ENCODE results near the gene CCDC141. TPM values are rescaled to one million over a fixed set of nuclear protein-coding genes. Genes with fewer than 3 reads are reported as not detected.

The CCDC141 gene
- total and polyA plus RNA-seq, 4 donors = 2.1 to 48.1 (median 14.6) TPM

DNA sequence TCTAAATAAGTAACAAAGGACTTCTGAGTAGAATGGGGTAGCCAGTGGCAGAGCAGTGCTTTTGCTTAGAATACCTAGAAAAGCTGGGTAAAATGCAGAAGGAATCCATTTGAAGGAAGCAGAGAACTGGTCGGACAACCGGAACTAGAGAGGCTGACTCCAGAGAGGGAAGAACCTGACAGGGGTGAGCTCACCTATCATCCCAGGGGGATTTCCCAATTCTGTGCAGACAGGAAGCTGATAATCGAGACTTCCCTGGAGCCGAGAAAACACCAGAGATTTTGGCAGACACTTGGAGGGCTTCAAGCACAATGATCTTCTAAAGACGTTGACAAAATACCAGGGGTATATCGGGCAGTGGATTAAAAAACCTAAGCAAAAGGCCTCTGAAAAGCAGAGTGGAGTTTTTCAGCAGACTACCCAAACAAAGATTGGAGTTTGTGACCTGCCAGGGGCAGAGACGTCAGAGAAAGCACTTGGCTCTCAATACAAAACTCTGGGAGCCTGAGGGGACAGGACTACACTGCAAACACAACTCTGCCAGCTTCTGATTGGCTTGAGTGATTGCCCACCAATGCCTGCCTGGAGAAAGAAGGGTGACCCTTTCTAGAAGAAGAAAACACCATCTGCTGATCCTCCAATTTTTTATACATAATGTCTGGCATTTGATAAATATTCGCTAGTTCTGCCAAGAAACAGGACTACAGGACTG is 175.3 kb downstream of the CCDC141 start:
- Histone ChIP-seq H3K9me3 (ENCODE audit: control insufficient read depth in 4 of 4, insufficient read depth in 3 of 4, low read length in 3 of 4) (no peaks in the 10 kb centered on the region), H3K27ac (ENCODE audit: low read depth in 1 of 2, low read length in 1 of 2) (peak overlapping the region in 1 of 2 donors; percentile 68), H3K36me3 (ENCODE audit: control insufficient read depth in 4 of 4, insufficient read depth in 4 of 4, low read length in 4 of 4) (peaks cover 0 to 1% (median 0%) of the 10 kb centered on the region in 4 donors), H3K4me3 (no peak overlapping the region), H3K27me3 (ENCODE audit: control insufficient read depth in 3 of 3, insufficient read depth in 3 of 3, low read length in 2 of 3) (no peaks in the 10 kb centered on the region), H3K9ac (ENCODE audit: insufficient read depth in 1 of 2, low read length in 2 of 2) (no peak overlapping the region), H3K4me1 (ENCODE audit: control insufficient read depth in 5 of 5, insufficient read depth in 5 of 5, low read length in 5 of 5) (no peaks in the 10 kb centered on the region)
- ATAC-seq (ENCODE audit: insufficient read depth, low FRiP score) (no peak), DNase-seq (no peak)
- no peak for TF ChIP-seq CTCF (IDR thresholded peaks at IDR 0.05; ENCODE audit: control extremely low read depth, extremely low read depth)
- 67 to 68% methylated on average over 8 of the region's 8 CpGs for WGBS, 2 donors

DNA sequence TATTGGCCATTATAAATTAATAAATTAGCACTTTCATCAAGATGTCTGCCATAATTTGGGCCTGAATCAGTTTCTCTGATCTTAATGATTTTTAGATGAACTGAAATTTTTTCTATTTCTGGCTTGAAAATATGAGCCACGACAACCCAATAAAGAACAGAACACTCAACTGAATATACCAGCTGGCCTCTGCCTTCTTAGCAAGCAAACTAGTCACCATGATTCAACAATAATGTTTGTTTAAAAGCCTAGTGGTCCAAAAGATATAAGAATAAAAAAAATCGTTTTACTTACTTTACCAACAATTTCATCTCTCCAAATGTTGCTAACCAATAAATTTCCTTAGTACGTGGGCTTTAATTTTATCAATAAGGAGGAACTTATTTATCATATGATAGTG is 176.0 kb downstream of the CCDC141 start:
- peak overlapping the region in 1 of 2 donors; percentile 45 for H3K27ac ChIP-seq (ENCODE audit: low read depth in 1 of 2, low read length in 1 of 2)
- no peak for TF ChIP-seq CTCF (IDR thresholded peaks at IDR 0.05; ENCODE audit: control extremely low read depth, extremely low read depth)
- 94% methylated on average over 3 of the region's 3 CpGs for WGBS, 2 donors
- H3K4me1 ChIP-seq (ENCODE audit: control insufficient read depth in 5 of 5, insufficient read depth in 5 of 5, low read length in 5 of 5) = peaks cover 0 to 2% (median 0%) of the 10 kb centered on the region in 5 donors
- no peak overlapping the region for H3K9ac ChIP-seq (ENCODE audit: insufficient read depth in 1 of 2, low read length in 2 of 2)
- ATAC-seq (ENCODE audit: insufficient read depth, low FRiP score) (no peak), DNase-seq (no peak)
- no peaks in the 10 kb centered on the region for H3K36me3 ChIP-seq (ENCODE audit: control insufficient read depth in 4 of 4, insufficient read depth in 4 of 4, low read length in 4 of 4)
- H3K4me3 ChIP-seq = no peak overlapping the region
- no peaks in the 10 kb centered on the region for H3K9me3 ChIP-seq (ENCODE audit: control insufficient read depth in 4 of 4, insufficient read depth in 3 of 4, low read length in 3 of 4)
- no peaks in the 10 kb centered on the region for H3K27me3 ChIP-seq (ENCODE audit: control insufficient read depth in 3 of 3, insufficient read depth in 3 of 3, low read length in 2 of 3)

- Histone ChIP-seq H3K27ac (ENCODE audit: low read depth in 1 of 2, low read length in 1 of 2) (peak overlapping the region in 1 of 2 donors; percentile 4), H3K9ac (ENCODE audit: insufficient read depth in 1 of 2, low read length in 2 of 2) (no peak overlapping the region), H3K27me3 (ENCODE audit: control insufficient read depth in 3 of 3, insufficient read depth in 3 of 3, low read length in 2 of 3) (no peaks in the 10 kb centered on the region), H3K4me3 (no peak overlapping the region), H3K36me3 (ENCODE audit: control insufficient read depth in 4 of 4, insufficient read depth in 4 of 4, low read length in 4 of 4) (no peaks in the 10 kb centered on the region), H3K4me1 (ENCODE audit: control insufficient read depth in 5 of 5, insufficient read depth in 5 of 5, low read length in 5 of 5) (peaks cover 0 to 6% (median 0%) of the 10 kb centered on the region in 5 donors), H3K9me3 (ENCODE audit: control insufficient read depth in 4 of 4, insufficient read depth in 3 of 4, low read length in 3 of 4) (no peaks in the 10 kb centered on the region)
- DNase-seq = no peak
- ATAC-seq (ENCODE audit: insufficient read depth, low FRiP score) = no peak
- TF ChIP-seq CTCF (IDR thresholded peaks at IDR 0.05; ENCODE audit: control extremely low read depth, extremely low read depth) = no peak
- 78 to 89% methylated on average over 1 of the region's 1 CpG for WGBS, 2 donors
Measured at GRCh38 chr2:178871536-178871935, 178.4 kb downstream of the CCDC141 start.

Measured in lung (tissue), 12 donors.